Measurements from ENCODE around the gene KYNU.

The KYNU gene

GRCh38 chr2:142997231-142997630, 119.8 kb downstream of the KYNU start:
- TF ChIP-seq SIN3A (IDR thresholded peaks at IDR 0.05; ENCODE audit: borderline replicate concordance, insufficient read depth, low read length) (no peak), REST (IDR thresholded peaks at IDR 0.05; ENCODE audit: insufficient read depth in 1 of 2, low read depth in 2 of 2, low read length in 2 of 2) (no peak)

- TF ChIP-seq POLR2AphosphoS5 (IDR thresholded peaks at IDR 0.05; ENCODE audit: low read depth, low read length) = no peak
- no peak for TF ChIP-seq SIN3A (IDR thresholded peaks at IDR 0.05; ENCODE audit: borderline replicate concordance, insufficient read depth, low read length)
- TF ChIP-seq FOXP2 (optimal IDR thresholded peaks at IDR 0.05; ENCODE audit: borderline replicate concordance, extremely low read depth, extremely low read length, insufficient read depth) = no peak
- no peak for TF ChIP-seq REST (IDR thresholded peaks at IDR 0.05; ENCODE audit: insufficient read depth in 1 of 2, low read depth in 2 of 2, low read length in 2 of 2)
- no peak for TF ChIP-seq TAF1 (IDR thresholded peaks at IDR 0.05; ENCODE audit: borderline replicate concordance, insufficient read depth, low read length)
These were observed 123.1 kb downstream of the KYNU start for GRCh38 chr2:143000599-143000998.

GRCh38 chr2:143001501-143001900, 124.0 kb downstream of the KYNU start:
- TF ChIP-seq POLR2AphosphoS5 (IDR thresholded peaks at IDR 0.05; ENCODE audit: low read depth, low read length) (no peak), FOXP2 (optimal IDR thresholded peaks at IDR 0.05; ENCODE audit: borderline replicate concordance, extremely low read depth, extremely low read length, insufficient read depth) (no peak), REST (IDR thresholded peaks at IDR 0.05; ENCODE audit: insufficient read depth in 1 of 2, low read depth in 2 of 2, low read length in 2 of 2) (no peak)

- TF ChIP-seq POLR2AphosphoS5 (IDR thresholded peaks at IDR 0.05; ENCODE audit: low read depth, low read length) (no peak), FOXP2 (optimal IDR thresholded peaks at IDR 0.05; ENCODE audit: borderline replicate concordance, extremely low read depth, extremely low read length, insufficient read depth) (no peak), SIN3A (IDR thresholded peaks at IDR 0.05; ENCODE audit: borderline replicate concordance, insufficient read depth, low read length) (no peak), REST (IDR thresholded peaks at IDR 0.05; ENCODE audit: insufficient read depth in 1 of 2, low read depth in 2 of 2, low read length in 2 of 2) (no peak), TAF1 (IDR thresholded peaks at IDR 0.05; ENCODE audit: borderline replicate concordance, insufficient read depth, low read length) (no peak)
These were observed 138.2 kb downstream of the KYNU start for GRCh38 chr2:143015656-143016055.

- TF ChIP-seq FOXP2 (optimal IDR thresholded peaks at IDR 0.05; ENCODE audit: borderline replicate concordance, extremely low read depth, extremely low read length, insufficient read depth) (no peak), TAF1 (IDR thresholded peaks at IDR 0.05; ENCODE audit: borderline replicate concordance, insufficient read depth, low read length) (no peak), POLR2AphosphoS5 (IDR thresholded peaks at IDR 0.05; ENCODE audit: low read depth, low read length) (no peak), SIN3A (IDR thresholded peaks at IDR 0.05; ENCODE audit: borderline replicate concordance, insufficient read depth, low read length) (no peak), REST (IDR thresholded peaks at IDR 0.05; ENCODE audit: insufficient read depth in 1 of 2, low read depth in 2 of 2, low read length in 2 of 2) (no peak)
These were observed 149.1 kb downstream of the KYNU start for GRCh38 chr2:143026411-143027054.

Measured in PFSK-1 (cell line).